Astrocyte (in vitro differentiated cells and primary cell): ENCODE measurements around the gene RUNX3.

Experiments used
- EZH2 ChIP-seq: IDR thresholded peaks from 2 replicates; pipeline ENCODE4 v1.6.1; 2012; ENCODE audit warnings: mild to moderate bottlenecking, low read length, inconsistent platforms; ENCODE audit not compliant: insufficient read depth
- TF ChIP-seq, protein P1 (sequence below): IDR thresholded peaks from 2 replicates; pipeline ENCODE4 v1.5.1; 2011; ENCODE audit warnings: low read depth, mild to moderate bottlenecking, inconsistent platforms, low read length, moderate library complexity; ENCODE audit not compliant: insufficient read depth

DNA sequence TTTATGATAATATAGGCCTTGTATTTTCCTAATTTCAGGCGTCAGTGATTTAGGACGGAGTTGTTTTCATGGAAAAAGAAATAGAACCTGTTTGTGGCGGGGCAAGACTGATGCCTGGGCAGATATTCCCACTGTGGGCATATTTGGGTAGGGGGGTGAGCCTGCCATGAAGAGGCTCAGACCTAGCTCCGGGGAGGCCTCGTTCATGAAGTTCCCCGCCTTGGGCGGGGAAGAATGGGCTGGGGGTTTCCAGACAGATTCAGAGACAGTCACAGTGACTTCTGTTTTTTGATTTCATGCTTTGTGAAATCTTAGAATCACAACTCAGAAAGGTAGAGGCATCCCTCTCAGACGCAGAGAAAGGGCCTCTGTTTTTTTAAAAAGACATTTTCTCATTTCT, 36.1 kb downstream of the RUNX3 start:
- TF ChIP-seq, protein P1, sequence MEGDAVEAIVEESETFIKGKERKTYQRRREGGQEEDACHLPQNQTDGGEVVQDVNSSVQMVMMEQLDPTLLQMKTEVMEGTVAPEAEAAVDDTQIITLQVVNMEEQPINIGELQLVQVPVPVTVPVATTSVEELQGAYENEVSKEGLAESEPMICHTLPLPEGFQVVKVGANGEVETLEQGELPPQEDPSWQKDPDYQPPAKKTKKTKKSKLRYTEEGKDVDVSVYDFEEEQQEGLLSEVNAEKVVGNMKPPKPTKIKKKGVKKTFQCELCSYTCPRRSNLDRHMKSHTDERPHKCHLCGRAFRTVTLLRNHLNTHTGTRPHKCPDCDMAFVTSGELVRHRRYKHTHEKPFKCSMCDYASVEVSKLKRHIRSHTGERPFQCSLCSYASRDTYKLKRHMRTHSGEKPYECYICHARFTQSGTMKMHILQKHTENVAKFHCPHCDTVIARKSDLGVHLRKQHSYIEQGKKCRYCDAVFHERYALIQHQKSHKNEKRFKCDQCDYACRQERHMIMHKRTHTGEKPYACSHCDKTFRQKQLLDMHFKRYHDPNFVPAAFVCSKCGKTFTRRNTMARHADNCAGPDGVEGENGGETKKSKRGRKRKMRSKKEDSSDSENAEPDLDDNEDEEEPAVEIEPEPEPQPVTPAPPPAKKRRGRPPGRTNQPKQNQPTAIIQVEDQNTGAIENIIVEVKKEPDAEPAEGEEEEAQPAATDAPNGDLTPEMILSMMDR: no peak
- no peak for TF ChIP-seq EZH2
